AG10803 (cell line): ENCODE results near the gene GUCA1C.

ENCODE experiments used
- DNase-seq: peaks from one replicate; pipeline ENCODE4 v3.0.0; 2010; ENCODE audit warnings: low read depth
- H3K4me3 ChIP-seq: 2 replicates; pipeline ENCODE4 v1.5.1; 2011; ENCODE audit warnings: mild to moderate bottlenecking, low read length, control low read depth
- CTCF ChIP-seq: conservative IDR thresholded peaks from 2 replicates; pipeline ENCODE4 v1.5.1; 2011; ENCODE audit warnings: mild to moderate bottlenecking, low read length, control low read depth, inconsistent platforms

GUCA1C gene, protein sequence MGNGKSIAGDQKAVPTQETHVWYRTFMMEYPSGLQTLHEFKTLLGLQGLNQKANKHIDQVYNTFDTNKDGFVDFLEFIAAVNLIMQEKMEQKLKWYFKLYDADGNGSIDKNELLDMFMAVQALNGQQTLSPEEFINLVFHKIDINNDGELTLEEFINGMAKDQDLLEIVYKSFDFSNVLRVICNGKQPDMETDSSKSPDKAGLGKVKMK

GRCh38 chr3:108953700-108954099 is at the start of gene GUCA1C:
Gene GUCA1C (minus strand): TSS chr3:108953879. CDS start chr3:108953762, 117 bp downstream.
- TF ChIP-seq CTCF: no peak
- no peak for DNase-seq
- H3K4me3 ChIP-seq: no peak within 1 kb of the TSS

- no peak for TF ChIP-seq CTCF
- no peak overlapping the region for H3K4me3 ChIP-seq
- DNase-seq: no peak
Measured at GRCh38 chr3:108998436-108998835, 44.8 kb upstream of the GUCA1C start.

GRCh38 chr3:108985844-108986243 is 32.2 kb upstream of the GUCA1C start:
- DNase-seq: no peak
- TF ChIP-seq CTCF: no peak
- no peak overlapping the region for H3K4me3 ChIP-seq

DNA sequence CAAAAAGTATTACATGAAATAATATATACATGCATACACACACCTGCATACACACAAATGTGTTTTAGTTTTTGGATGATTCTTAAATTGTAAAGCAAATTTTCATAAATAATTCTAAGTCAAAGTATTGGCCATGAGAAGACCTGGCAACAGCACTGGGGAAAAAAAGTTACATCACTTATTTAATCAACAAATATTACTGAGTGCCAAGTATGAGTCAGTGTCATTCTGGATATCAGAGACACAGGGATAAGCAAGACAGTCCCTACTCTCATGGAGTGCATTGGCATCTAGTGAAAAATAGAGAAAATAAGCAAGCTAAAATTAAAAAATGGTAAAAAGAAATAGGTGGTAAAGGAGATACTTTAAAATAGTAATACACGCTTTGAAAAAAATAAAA is 29.4 kb upstream of the GUCA1C start:
- no peak for TF ChIP-seq CTCF
- DNase-seq: no peak
- no peak overlapping the region for H3K4me3 ChIP-seq

DNA sequence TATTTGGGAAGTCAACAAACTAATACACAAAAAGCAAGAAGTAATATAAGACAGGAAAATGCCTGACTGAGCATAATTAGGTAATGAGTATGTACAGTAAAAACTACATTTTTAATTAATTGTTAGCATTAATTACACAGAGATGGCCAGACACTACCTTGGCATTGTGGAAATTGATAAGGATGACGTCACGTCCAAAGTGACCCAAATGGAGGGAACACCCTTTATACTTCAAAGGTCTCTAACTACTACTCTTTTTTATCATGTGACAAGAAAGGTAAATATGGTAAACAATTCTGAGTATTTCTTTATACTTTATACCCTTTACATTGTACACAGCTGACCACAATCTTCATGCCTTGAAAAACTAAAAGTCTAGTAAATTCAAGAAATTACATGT is 22.4 kb upstream of the GUCA1C start:
- H3K4me3 ChIP-seq: no peak overlapping the region
- DNase-seq: no peak
- no peak for TF ChIP-seq CTCF

- no peak for DNase-seq
- H3K4me3 ChIP-seq: no peak overlapping the region
- no peak for TF ChIP-seq CTCF
Measured at GRCh38 chr3:108973019-108973418, 19.3 kb upstream of the GUCA1C start.

- no peak for DNase-seq
- no peak for TF ChIP-seq CTCF
Measured at GRCh38 chr3:108972482-108972881, 18.8 kb upstream of the GUCA1C start.

More at GRCh38 chr3:108972482-108972881, 18.8 kb upstream of the GUCA1C start:
- no peak overlapping the region for H3K4me3 ChIP-seq
